GM23338 (cell line): ENCODE data around the gene FBN2. TPM values are rescaled to one million over a fixed set of nuclear protein-coding genes. Genes with fewer than 3 reads are reported as not detected.
A peak's percentile ranks its signal among the peaks of the same experiment; 100 is the strongest.
"Not testable (repeated sequence)": the region's sequence is repeated elsewhere in the genome, so short reads cannot be mapped to it uniquely, and the experiment has no call there.

Experiments
- ATAC-seq: fragments of 200-7000 bp; cut with Tn5 transposase; 3 replicates; pipeline ENCODE4 v1.9.1; 2020
- DNase-seq: peaks from one replicate; pipeline ENCODE4 v3.0.0-alpha.2; 2015; ENCODE audit warnings: low spot score
- H2AFZ ChIP-seq: fragments of 200-600 bp; sonication (generic); 2 replicates; pipeline ENCODE4 v1.8.0; 2016; ENCODE audit warnings: antibody characterized with exemption, mild to moderate bottlenecking, moderate library complexity
- H3F3A ChIP-seq: fragments of 200-600 bp; sonication (generic); replicated peaks from 2 replicates; pipeline ENCODE4 v1.8.0; 2017; ENCODE audit warnings: antibody characterized with exemption, mixed run types, low read depth
- H3K27ac ChIP-seq: fragments of 200-600 bp; sonication (generic); 2 replicates; pipeline ENCODE4 v1.6.1; 2016; ENCODE audit warnings: low read depth
- H3K27me3 ChIP-seq: fragments of 200-600 bp; sonication (generic); 2 replicates; pipeline ENCODE4 v1.8.0; 2016; ENCODE audit warnings: mild to moderate bottlenecking, mixed run types, moderate library complexity; ENCODE audit not compliant: insufficient read depth
- H3K36me3 ChIP-seq: fragments of 200-600 bp; sonication (generic); 2 replicates; pipeline ENCODE4 v1.8.0; 2016; ENCODE audit warnings: mild to moderate bottlenecking; ENCODE audit not compliant: insufficient read depth
- H3K4me1 ChIP-seq: fragments of 200-600 bp; sonication (generic); 2 replicates; pipeline ENCODE4 v1.8.0; 2016; ENCODE audit warnings: mild to moderate bottlenecking, moderate library complexity; ENCODE audit not compliant: insufficient read depth
- H3K4me2 ChIP-seq: fragments of 200-600 bp; sonication (generic); 2 replicates; pipeline ENCODE4 v1.7.1; 2017; ENCODE audit warnings: mixed run types
- H3K4me3 ChIP-seq: fragments of 200-600 bp; sonication (generic); 2 replicates; pipeline ENCODE4 v1.6.1; 2016; ENCODE audit warnings: mixed run types
- H3K79me2 ChIP-seq: fragments of 200-600 bp; sonication (generic); replicated peaks from 2 replicates; pipeline ENCODE4 v1.8.0; 2017; ENCODE audit warnings: mild to moderate bottlenecking; ENCODE audit not compliant: insufficient read depth
- H3K9me2 ChIP-seq: fragments of 200-600 bp; sonication (generic); 2 replicates; pipeline ENCODE4 v1.8.0; 2017; ENCODE audit not compliant: insufficient read depth
- H4K20me1 ChIP-seq: fragments of 200-600 bp; sonication (generic); replicated peaks from 2 replicates; pipeline ENCODE4 v1.8.0; 2017; ENCODE audit warnings: mild to moderate bottlenecking; ENCODE audit not compliant: insufficient read depth
- H3K27ac Mint-ChIP-seq: 2 replicates; pipeline ENCODE4 v1.8.0; 2020; ENCODE audit warnings: inconsistent platforms, mild to moderate bottlenecking, moderate library complexity, mixed read lengths
- H3K27me3 Mint-ChIP-seq: 3 replicates; pipeline ENCODE4 v1.8.0; 2022; ENCODE audit warnings: low read depth, mild to moderate bottlenecking, moderate library complexity, mixed read lengths, inconsistent platforms; ENCODE audit not compliant: insufficient read depth, poor library complexity
- H3K36me3 Mint-ChIP-seq: 3 replicates; pipeline ENCODE4 v1.8.0; 2021; ENCODE audit warnings: low read depth, mild to moderate bottlenecking, inconsistent platforms, moderate library complexity, mixed read lengths
- H3K4me1 Mint-ChIP-seq: 3 replicates; pipeline ENCODE4 v1.8.0; 2020; ENCODE audit warnings: mild to moderate bottlenecking, inconsistent platforms, mixed read lengths
- H3K4me3 Mint-ChIP-seq: 3 replicates; pipeline ENCODE4 v1.8.0; 2021; ENCODE audit warnings: moderate library complexity, mild to moderate bottlenecking, inconsistent platforms, mixed read lengths
- H3K9me3 Mint-ChIP-seq: 3 replicates; pipeline ENCODE4 v1.8.0; 2020; ENCODE audit warnings: moderate library complexity, mild to moderate bottlenecking, inconsistent platforms, mixed read lengths
- CREB1 ChIP-seq: fragments of 250-450 bp; sonication (Bioruptor Pico); IDR thresholded peaks from 2 replicates; pipeline ENCODE4 v1.5.0; 2020; ENCODE audit warnings: low read depth, mild to moderate bottlenecking, moderate library complexity
- ETS1 ChIP-seq: IDR thresholded peaks from 2 replicates; pipeline ENCODE4 v1.6.1; 2016; ENCODE audit warnings: antibody characterized with exemption
- EZH2phosphoT487 ChIP-seq: fragments of 200-600 bp; sonication (generic); IDR thresholded peaks from one replicate; pipeline ENCODE4 v1.8.1; 2018; ENCODE audit warnings: antibody characterized with exemption; ENCODE audit not compliant: unreplicated experiment
- JUNB ChIP-seq: IDR thresholded peaks from one replicate; pipeline ENCODE4 v1.6.1; 2016; ENCODE audit warnings: antibody characterized with exemption; ENCODE audit not compliant: unreplicated experiment
- NANOG ChIP-seq: IDR thresholded peaks from 2 replicates; pipeline ENCODE4 v1.6.1; 2016; ENCODE audit warnings: antibody characterized with exemption, borderline replicate concordance
- POLR2AphosphoS5 ChIP-seq: IDR thresholded peaks from 2 replicates; pipeline ENCODE4 v1.6.1; 2016; ENCODE audit warnings: antibody characterized with exemption, low read depth
- REST ChIP-seq: IDR thresholded peaks from one replicate; pipeline ENCODE4 v1.6.1; 2018; ENCODE audit warnings: antibody characterized with exemption; ENCODE audit not compliant: unreplicated experiment
- STAT1 ChIP-seq: IDR thresholded peaks from one replicate; pipeline ENCODE4 v1.6.1; 2016; ENCODE audit warnings: antibody characterized with exemption; ENCODE audit not compliant: unreplicated experiment
- ZNF114 ChIP-seq: fragments of 250-450 bp; sonication (Bioruptor Pico); IDR thresholded peaks from 2 replicates; pipeline ENCODE4 v1.5.0; 2020; ENCODE audit warnings: mild to moderate bottlenecking, moderate library complexity
- ZNF331 ChIP-seq: fragments of 250-450 bp; sonication (Bioruptor Pico); IDR thresholded peaks from 2 replicates; pipeline ENCODE4 v1.5.0; 2020; ENCODE audit warnings: low read depth, mild to moderate bottlenecking, moderate library complexity
- ZNF462 ChIP-seq: fragments of 250-450 bp; sonication (Bioruptor Pico); IDR thresholded peaks from 2 replicates; pipeline ENCODE4 v1.5.0; 2020; ENCODE audit warnings: mild to moderate bottlenecking, moderate library complexity
- polyA plus RNA-seq: library from polyadenylated mRNA; unstranded; fragments of >200 nt; fragmentation: Nextera tagmentation; extraction: Ambion mirVana; gene quantifications from 2 replicates; pipeline ENCODE4 v1.2.1, GENCODE V29; 2016
- total RNA-seq: library from RNA; depleted of rRNA; stranded (reverse); fragments of >200 nt; shearing (Covaris generic); gene quantifications from 2 replicates; pipeline ENCODE4 v1.2.3, GENCODE V29; 2014

Gene FBN2
- total and polyA plus RNA-seq, 2 experiments from 2014 or later: 2.6 to 13.6 TPM

DNA sequence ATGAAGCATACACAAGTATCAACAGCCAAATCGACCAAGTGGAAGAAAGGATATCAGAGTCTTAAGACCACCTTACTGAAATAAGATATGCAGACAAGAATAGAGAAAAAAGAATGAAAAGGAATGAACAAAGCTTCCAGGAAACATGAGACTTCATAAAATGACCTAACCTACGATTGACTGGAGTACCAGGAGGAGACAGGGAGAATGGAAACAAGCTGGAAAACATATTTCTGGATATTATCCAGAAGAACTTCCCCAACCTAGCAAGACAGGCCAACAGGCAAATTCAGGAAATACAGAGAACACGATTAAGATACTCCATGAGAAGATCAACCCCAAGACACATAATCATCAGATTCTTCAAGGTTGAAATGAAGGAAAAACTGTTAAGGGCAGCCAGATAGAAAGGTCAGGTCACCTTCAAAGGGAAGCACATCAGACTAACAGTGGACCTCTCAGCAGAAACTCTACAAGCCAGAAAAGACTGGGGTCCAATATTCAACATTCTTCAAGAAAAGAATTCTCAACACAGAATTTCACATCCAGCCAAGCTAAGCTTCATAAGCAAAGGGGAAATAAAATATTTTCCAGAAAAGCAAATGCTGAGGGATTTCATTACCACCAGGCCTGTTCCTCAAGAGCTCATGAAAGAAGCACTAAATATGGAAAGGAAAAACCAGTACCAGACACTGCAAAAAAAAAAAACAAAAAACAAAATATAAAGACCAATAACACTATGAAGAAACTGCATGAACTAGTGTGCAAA lies 80.7 kb downstream of the FBN2 start:
- peaks cover 14% of the 10 kb centered on the region for H3K4me1 ChIP-seq
- H3K4me3 Mint-ChIP-seq, H4K20me1 ChIP-seq, H3K27me3 Mint-ChIP-seq, ATAC-seq, H3K36me3 ChIP-seq, H3K27me3 ChIP-seq, H3K9me2 ChIP-seq, H3F3A ChIP-seq, H2AFZ ChIP-seq, H3K4me2 ChIP-seq, H3K79me2 ChIP-seq, H3K27ac ChIP-seq, H3K27ac Mint-ChIP-seq, DNase-seq, H3K4me3 ChIP-seq: not testable (repeated sequence)
- peaks cover 30% of the 10 kb centered on the region for H3K36me3 Mint-ChIP-seq
- H3K9me3 Mint-ChIP-seq: peaks cover 17% of the 10 kb centered on the region; the same call in 2 of the 3 replicates
- H3K4me1 Mint-ChIP-seq: peaks cover 24% of the 10 kb centered on the region

GRCh38 chr5:128455841-128456361 lies 82.1 kb downstream of the FBN2 start:
- peaks cover 24% of the 10 kb centered on the region for H3K4me1 Mint-ChIP-seq
- no peak for TF ChIP-seq JUNB
- no peak for TF ChIP-seq ZNF114
- no peak for TF ChIP-seq POLR2AphosphoS5
- no peak for TF ChIP-seq CREB1 (CRISPR knock-in tag)
- no peak for TF ChIP-seq NANOG
- no peak for TF ChIP-seq REST
- TF ChIP-seq ZNF331 (CRISPR knock-in tag): no peak
- no peak for TF ChIP-seq STAT1
- TF ChIP-seq ETS1: no peak
- TF ChIP-seq EZH2phosphoT487: no peak
- no peak for TF ChIP-seq ZNF462 (CRISPR knock-in tag)

More at GRCh38 chr5:128455841-128456361, 82.1 kb downstream of the FBN2 start:
- no peaks in the 10 kb centered on the region for H3F3A ChIP-seq
- H3K4me2 ChIP-seq: no peak overlapping the region
- Mint-ChIP-seq H3K9me3 (peaks cover 17% of the 10 kb centered on the region; the same call in 2 of the 3 replicates), H3K27ac (no peak overlapping the region; the same call in 1 of the 2 replicates), H3K4me3 (no peak overlapping the region), H3K36me3 (peaks cover 25% of the 10 kb centered on the region), H3K27me3 (no peaks in the 10 kb centered on the region)
- no peak for DNase-seq
- peak; percentile 62 for ATAC-seq
- no peaks in the 10 kb centered on the region for H3K9me2 ChIP-seq
- H3K79me2 ChIP-seq: no peaks in the 10 kb centered on the region
- H3K27me3 ChIP-seq: no peaks in the 10 kb centered on the region
- H3K4me1 ChIP-seq: peaks cover 14% of the 10 kb centered on the region
- no peaks in the 10 kb centered on the region for H4K20me1 ChIP-seq
- H3K4me3 ChIP-seq: no peak overlapping the region
- no peak overlapping the region for H2AFZ ChIP-seq
- no peaks in the 10 kb centered on the region for H3K36me3 ChIP-seq
- no peak overlapping the region for H3K27ac ChIP-seq
